Measurements from ENCODE around the gene CLDN3. TPM values are rescaled to one million over a fixed set of nuclear protein-coding genes. Genes with fewer than 3 reads are reported as not detected.
A peak's percentile ranks its signal among the peaks of the same experiment; 100 is the strongest.
"Not testable (repeated sequence)": the region's sequence is repeated elsewhere in the genome, so short reads cannot be mapped to it uniquely, and the experiment has no call there.

The CLDN3 gene
- total RNA-seq, 2 experiments from 2014 or later, result not detected

- CTCF ChIA-PET; H3K9me3 Mint-ChIP-seq; DNase-seq; H3K27ac Mint-ChIP-seq; POLR2A ChIA-PET; H3K4me3 Mint-ChIP-seq; H3K36me3 Mint-ChIP-seq (ENCODE audit: low read depth): not testable (repeated sequence)
- Mint-ChIP-seq H3K4me1 (peaks cover 17% of the 10 kb centered on the region), H3K27me3 (peaks cover 20% of the 10 kb centered on the region)
These were observed 47.9 kb downstream of the CLDN3 start for GRCh38 chr7:73722182-73722581.

- Mint-ChIP-seq H3K27ac (no peak overlapping the region), H3K9me3 (no peaks in the 10 kb centered on the region), H3K27me3 (peaks cover 18% of the 10 kb centered on the region), H3K36me3 (ENCODE audit: low read depth) (peaks cover 4% of the 10 kb centered on the region), H3K4me1 (peaks cover 22% of the 10 kb centered on the region), H3K4me3 (no peak overlapping the region)
- ChIA-PET CTCF (no interaction called here), POLR2A (interaction anchor here (0.8 kb wide), 1 partner anchor 17 kb away, joined by 3 read pairs; the partner anchor contains the start of gene ABHD11)
- no peak for DNase-seq
These were observed 48.7 kb downstream of the CLDN3 start for GRCh38 chr7:73721377-73721817.

GRCh38 chr7:73720443-73720842, 49.6 kb downstream of the CLDN3 start:
- Mint-ChIP-seq H3K4me3 (peak overlapping the region; percentile 75), H3K36me3 (ENCODE audit: low read depth) (peaks cover 12% of the 10 kb centered on the region), H3K4me1 (peaks cover 32% of the 10 kb centered on the region), H3K27me3 (peaks cover 20% of the 10 kb centered on the region)
- ChIA-PET CTCF (interaction anchor here (1.0 to 2.2 kb wide), 2 partner anchors 13 to 114 kb away, joined by 3 to 10 read pairs; no protein-coding TSS in a partner anchor), POLR2A (interaction anchor here (1.0 to 1.8 kb wide), 4 partner anchors 18 to 199 kb away, joined by 3 to 7 read pairs (median 5); partner anchors contain the start of genes ABHD11, BAZ1B, BUD23 and DNAJC30)
- H3K9me3 Mint-ChIP-seq, DNase-seq, H3K27ac Mint-ChIP-seq: not testable (repeated sequence)

- ChIA-PET CTCF (interaction anchor here (1.0 to 2.2 kb wide), 2 partner anchors 14 to 113 kb away, joined by 3 to 10 read pairs; no protein-coding TSS in a partner anchor), POLR2A (interaction anchor here (1.0 to 1.8 kb wide), 5 partner anchors 15 to 198 kb away, joined by 3 to 7 read pairs (median 5); partner anchors contain the start of genes ABHD11, BAZ1B, BUD23 and DNAJC30)
- no peak for DNase-seq
- Mint-ChIP-seq H3K27ac (no peak overlapping the region), H3K9me3 (no peaks in the 10 kb centered on the region), H3K36me3 (ENCODE audit: low read depth) (peaks cover 13% of the 10 kb centered on the region), H3K4me3 (peak overlapping the region; percentile 75), H3K27me3 (peaks cover 19% of the 10 kb centered on the region), H3K4me1 (peaks cover 33% of the 10 kb centered on the region)
These were observed 50.3 kb downstream of the CLDN3 start for GRCh38 chr7:73719806-73720169.

Other genes with a start within 250 kb of the CLDN3 start
- gene BAZ1B, start 248.0 kb downstream of the CLDN3 start, total RNA-seq, result 10 to 100 TPM; 84.5 to 86.2 TPM
- 10 to 100 TPM; 68.9 to 71.6 TPM for gene BCL7B, start 212.6 kb downstream of the CLDN3 start, total RNA-seq
- gene TBL2, start 191.7 kb downstream of the CLDN3 start, total RNA-seq, result 10 to 100 TPM; 27.1 to 29.0 TPM
- not detected for gene MLXIPL, start 145.7 kb downstream of the CLDN3 start, total RNA-seq
- gene VPS37D, start 102.4 kb downstream of the CLDN3 start, total RNA-seq, result under 1 TPM; 0.33 to 0.40 TPM
- 1 to 10 TPM; 5.9 to 6.4 TPM for gene DNAJC30, start 86.8 kb downstream of the CLDN3 start, total RNA-seq
- gene BUD23, start 86.7 kb downstream of the CLDN3 start, total RNA-seq, result 10 to 100 TPM; 57.0 to 57.2 TPM
- gene STX1A, start 50.6 kb downstream of the CLDN3 start, total RNA-seq, result 10 to 100 TPM; 27.9 to 30.7 TPM
- gene ABHD11, start 31.5 kb downstream of the CLDN3 start, total RNA-seq, result 10 to 100 TPM; 12.3 to 13.7 TPM
- gene CLDN4, start 60.7 kb upstream of the CLDN3 start, total RNA-seq, result under 1 TPM in 1 of 2 experiments, not detected in 1; 0.10 TPM
- gene METTL27, start 72.2 kb upstream of the CLDN3 start, total RNA-seq, result 1 to 10 TPM; 3.3 to 3.7 TPM
- not detected for gene TMEM270, start 90.9 kb upstream of the CLDN3 start, total RNA-seq